ENCODE measurements around the gene IL25. TPM values are rescaled to one million over a fixed set of nuclear protein-coding genes. Genes with fewer than 3 reads are reported as not detected.
"Not testable (repeated sequence)": the region's sequence is repeated elsewhere in the genome, so short reads cannot be mapped to it uniquely, and the experiment has no call there.

Gene IL25
- total and polyA plus RNA-seq, 8 donors: not detected

DNA sequence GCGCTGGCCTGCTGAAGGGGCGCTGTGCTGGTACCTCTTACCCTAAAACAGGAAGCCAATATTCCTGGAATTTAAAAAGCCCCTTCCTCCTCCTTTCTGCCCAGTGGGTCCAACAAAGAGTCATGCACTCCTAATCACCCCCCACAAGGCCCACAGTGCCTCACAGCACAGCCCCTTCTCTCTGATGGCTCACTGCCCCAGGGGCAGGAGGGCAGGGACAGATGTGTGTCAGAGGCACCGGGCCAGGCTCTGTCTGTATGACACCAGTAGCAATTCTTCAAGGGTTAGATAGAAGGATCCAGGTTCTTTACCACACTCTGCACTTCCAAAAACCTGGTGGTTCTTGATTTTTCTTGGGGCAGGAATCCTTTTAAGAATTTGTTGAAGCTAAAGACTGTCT lies 26.5 kb downstream of the IL25 start:
- H3K27me3 ChIP-seq: peaks cover 0 to 28% (median 4%) of the 10 kb centered on the region in 3 donors

GRCh38 chr14:23399591-23399990 lies 27.0 kb downstream of the IL25 start:
- no peaks in the 10 kb centered on the region for H3K36me3 ChIP-seq
- H3K9me3 ChIP-seq: no peaks in the 10 kb centered on the region
- peaks cover 0 to 32% (median 7%) of the 10 kb centered on the region in 3 donors for H3K27me3 ChIP-seq
- TF ChIP-seq CTCF (IDR thresholded peaks at IDR 0.05): no peak
- no peak for TF ChIP-seq POLR2AphosphoS5 (IDR thresholded peaks at IDR 0.05)
- no peak for TF ChIP-seq EP300 (IDR thresholded peaks at IDR 0.05)
- TF ChIP-seq POLR2A (IDR thresholded peaks at IDR 0.05): no peak
- no peaks in the 10 kb centered on the region for H3K4me1 ChIP-seq
- DNase-seq: no peak
- intact Hi-C loops (cut with DNase I; ENCODE audit: low total_unique reads): no loop called here
- H3K4me3 ChIP-seq: no peak overlapping the region
- WGBS, 5 donors: 83 to 89% (median 88%) methylated on average over 6 of the region's 6 CpGs
- H3K27ac ChIP-seq: no peak overlapping the region

More for the DNA sequence above, 26.5 kb downstream of the IL25 start:
- Histone ChIP-seq H3K36me3 (no peaks in the 10 kb centered on the region), H3K27ac (no peak overlapping the region), H3K4me1 (no peaks in the 10 kb centered on the region), H3K4me3 (no peak overlapping the region), H3K9me3 (no peaks in the 10 kb centered on the region)
- TF ChIP-seq CTCF (IDR thresholded peaks at IDR 0.05) (no peak), POLR2A (IDR thresholded peaks at IDR 0.05) (no peak), POLR2AphosphoS5 (IDR thresholded peaks at IDR 0.05) (no peak), EP300 (IDR thresholded peaks at IDR 0.05) (no peak)
- 87 to 96% (median 91%) methylated on average over 3 of the region's 3 CpGs for WGBS, 5 donors
- intact Hi-C loops (cut with DNase I; ENCODE audit: low total_unique reads): no loop called here
- no peak for DNase-seq

- not testable (repeated sequence) for DNase-seq
Observed at GRCh38 chr14:23400496-23401149, 28.0 kb downstream of the IL25 start.

DNA sequence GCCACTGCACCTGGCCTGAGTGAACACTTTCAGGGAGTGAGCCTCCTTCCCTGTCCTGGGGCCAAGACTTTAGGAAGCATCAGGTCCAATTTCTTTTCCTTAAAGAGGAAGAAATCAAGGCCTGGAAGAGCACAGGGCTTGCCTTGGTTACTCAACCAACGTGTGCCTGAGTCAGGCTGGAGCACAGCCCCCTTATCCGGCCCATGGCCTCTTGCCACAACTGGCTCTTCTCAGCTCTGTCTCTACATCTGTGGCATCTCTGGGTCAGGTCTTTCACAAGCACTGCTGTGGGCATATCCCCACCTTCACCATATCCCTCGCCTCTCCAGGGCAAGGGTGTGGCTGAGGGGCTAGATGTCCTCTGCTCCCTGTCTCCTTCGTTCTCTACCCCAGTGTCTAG lies 28.7 kb downstream of the IL25 start:
- WGBS, 5 donors: 73 to 84% (median 79%) methylated on average over 4 of the region's 4 CpGs
- intact Hi-C loops (cut with DNase I; ENCODE audit: low total_unique reads): no loop called here
- Histone ChIP-seq H3K27ac (no peak overlapping the region), H3K4me1 (no peaks in the 10 kb centered on the region), H3K4me3 (no peak overlapping the region), H3K36me3 (no peaks in the 10 kb centered on the region), H3K9me3 (no peaks in the 10 kb centered on the region), H3K27me3 (peaks cover 0 to 47% (median 14%) of the 10 kb centered on the region in 3 donors)
- DNase-seq: no peak
- TF ChIP-seq POLR2A (IDR thresholded peaks at IDR 0.05) (no peak), EP300 (IDR thresholded peaks at IDR 0.05) (no peak), CTCF (IDR thresholded peaks at IDR 0.05) (no peak), POLR2AphosphoS5 (IDR thresholded peaks at IDR 0.05) (no peak)

More at GRCh38 chr14:23400496-23401149, 28.0 kb downstream of the IL25 start:
- peaks cover 0 to 41% (median 14%) of the 10 kb centered on the region in 3 donors for H3K27me3 ChIP-seq
- intact Hi-C loops (cut with DNase I; ENCODE audit: low total_unique reads); H3K9me3 ChIP-seq; H3K36me3 ChIP-seq; H3K4me1 ChIP-seq; H3K4me3 ChIP-seq; H3K27ac ChIP-seq: not testable (repeated sequence)
- 80 to 92% (median 84%) methylated on average over 15 to 16 of the region's 16 CpGs for WGBS, 5 donors

All from stomach (tissue), 9 donors.